A549 (cell line): ENCODE data around the gene PPP2R5C.

Source experiments
- EP300 ChIP-seq, 2 experiments: fragments of >200 bp; sonication (Bioruptor Twin); formaldehyde crosslinking; IDR thresholded peaks; 2 replicates in 1 of 2; 3 replicates in 1 of 2; pipeline ENCODE4 v1.6.1; 2016 to 2017
- ESRRA ChIP-seq: fragments of 150-350 bp; IDR thresholded peaks from 2 replicates; pipeline ENCODE4 v1.6.1; 2014; ENCODE audit warnings: mild to moderate bottlenecking, low read length, borderline replicate concordance
- JUNB ChIP-seq: fragments of >200 bp; sonication (Bioruptor Twin); formaldehyde crosslinking; IDR thresholded peaks from 2 replicates; pipeline ENCODE4 v1.6.1; 2016
- MYC ChIP-seq: IDR thresholded peaks from 2 replicates; pipeline ENCODE4 v1.6.1; 2012; ENCODE audit warnings: mild to moderate bottlenecking, inconsistent platforms, low read length, improper control_type of control experiment, borderline replicate concordance
- POLR2A ChIP-seq: IDR thresholded peaks from 2 replicates; pipeline ENCODE4 v1.6.1; 2012; ENCODE audit warnings: mild to moderate bottlenecking, low read length
- RAD21 ChIP-seq, 2 experiments: fragments of >200 bp in 1 of 2; sonication (Bioruptor Twin) in 1 of 2; formaldehyde crosslinking in 1 of 2; IDR thresholded peaks in 1 of 2; conservative IDR thresholded peaks in 1 of 2; 2 replicates in 1 of 2; 3 replicates in 1 of 2; pipeline ENCODE4 v1.6.1; 2012 to 2018; ENCODE audit warnings: inconsistent platforms in 1 of 2
- SMC3 ChIP-seq: fragments of >200 bp; sonication (Bioruptor Twin); formaldehyde crosslinking; IDR thresholded peaks from 3 replicates; pipeline ENCODE4 v1.6.1; 2018; ENCODE audit warnings: inconsistent platforms
- TP53 ChIP-seq: fragments of 250-450 bp; sonication (Bioruptor Pico); IDR thresholded peaks from 2 replicates; pipeline ENCODE4 v1.5.0; 2021; ENCODE audit warnings: mild to moderate bottlenecking, moderate library complexity
- ZC3H11A ChIP-seq: fragments of 450-650 bp; IDR thresholded peaks from 2 replicates; pipeline ENCODE4 v1.6.1; 2014; ENCODE audit warnings: antibody characterized with exemption, mild to moderate bottlenecking
- TF ChIP-seq, protein P1 (sequence below): fragments of >200 bp; sonication (Bioruptor Twin); formaldehyde crosslinking; IDR thresholded peaks from 3 replicates; pipeline ENCODE4 v1.5.1; 2016
- TF ChIP-seq, protein P2 (sequence below): IDR thresholded peaks from 2 replicates; pipeline ENCODE4 v1.6.1; 2012
- TF ChIP-seq, protein P3 (sequence below): fragments of 200-600 bp; sonication (generic); IDR thresholded peaks from 2 replicates; pipeline ENCODE4 v1.6.1; 2016; ENCODE audit warnings: antibody characterized with exemption, mild to moderate bottlenecking, moderate library complexity

DNA sequence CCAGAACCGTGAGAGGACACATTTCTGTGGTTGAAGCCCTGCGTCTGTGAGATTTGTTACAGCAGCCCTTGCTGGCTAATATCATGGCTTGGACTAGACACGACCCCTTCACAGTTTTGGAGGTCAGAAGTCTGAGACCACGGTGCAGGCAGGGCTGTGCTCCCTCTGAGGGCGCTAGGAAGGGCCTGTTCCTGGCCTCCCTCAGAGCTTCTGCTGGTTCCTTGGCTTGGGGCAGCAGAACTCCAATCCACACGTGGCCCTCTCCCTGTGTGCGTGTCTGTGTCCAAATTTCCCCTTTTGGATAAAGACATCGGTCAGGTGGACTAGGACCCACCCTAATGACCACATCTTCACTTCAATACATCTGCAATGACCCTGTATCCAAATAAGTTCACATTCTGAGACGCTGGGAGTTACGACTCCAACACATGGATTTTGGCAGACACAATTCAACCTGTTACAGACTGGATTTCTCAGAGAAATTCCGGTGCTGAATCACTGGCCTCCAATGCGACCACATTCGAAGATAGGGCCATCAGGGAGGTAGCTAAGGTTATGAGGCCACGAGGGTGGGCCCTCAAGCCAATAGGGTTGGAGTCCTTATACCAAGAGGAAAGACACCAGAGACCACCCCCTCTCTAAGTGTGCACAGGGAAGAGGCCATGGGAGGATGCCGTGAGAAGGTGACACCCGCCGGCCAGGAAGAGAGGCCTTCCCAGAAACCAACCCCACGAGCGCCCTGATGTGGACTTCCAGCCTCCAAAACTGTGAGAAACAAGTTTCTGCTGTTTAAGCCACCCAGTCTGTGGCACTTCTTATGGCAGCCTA lies 43.6 kb upstream of the PPP2R5C start:
- TF ChIP-seq, protein P1, sequence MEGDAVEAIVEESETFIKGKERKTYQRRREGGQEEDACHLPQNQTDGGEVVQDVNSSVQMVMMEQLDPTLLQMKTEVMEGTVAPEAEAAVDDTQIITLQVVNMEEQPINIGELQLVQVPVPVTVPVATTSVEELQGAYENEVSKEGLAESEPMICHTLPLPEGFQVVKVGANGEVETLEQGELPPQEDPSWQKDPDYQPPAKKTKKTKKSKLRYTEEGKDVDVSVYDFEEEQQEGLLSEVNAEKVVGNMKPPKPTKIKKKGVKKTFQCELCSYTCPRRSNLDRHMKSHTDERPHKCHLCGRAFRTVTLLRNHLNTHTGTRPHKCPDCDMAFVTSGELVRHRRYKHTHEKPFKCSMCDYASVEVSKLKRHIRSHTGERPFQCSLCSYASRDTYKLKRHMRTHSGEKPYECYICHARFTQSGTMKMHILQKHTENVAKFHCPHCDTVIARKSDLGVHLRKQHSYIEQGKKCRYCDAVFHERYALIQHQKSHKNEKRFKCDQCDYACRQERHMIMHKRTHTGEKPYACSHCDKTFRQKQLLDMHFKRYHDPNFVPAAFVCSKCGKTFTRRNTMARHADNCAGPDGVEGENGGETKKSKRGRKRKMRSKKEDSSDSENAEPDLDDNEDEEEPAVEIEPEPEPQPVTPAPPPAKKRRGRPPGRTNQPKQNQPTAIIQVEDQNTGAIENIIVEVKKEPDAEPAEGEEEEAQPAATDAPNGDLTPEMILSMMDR = no peak
- TF ChIP-seq EP300 (IDR thresholded peaks at IDR 0.05) (no peak), ESRRA (no peak), JUNB (no peak), RAD21 (conservative IDR thresholded peaks at IDR 0.05 in 1 of 2, IDR thresholded peaks at IDR 0.05 in 1 of 2) (no peak), SMC3 (no peak), POLR2A (no peak), MYC (no peak), TP53 (CRISPR knock-in tag) (no peak), ZC3H11A (no peak)
- TF ChIP-seq, protein P2, sequence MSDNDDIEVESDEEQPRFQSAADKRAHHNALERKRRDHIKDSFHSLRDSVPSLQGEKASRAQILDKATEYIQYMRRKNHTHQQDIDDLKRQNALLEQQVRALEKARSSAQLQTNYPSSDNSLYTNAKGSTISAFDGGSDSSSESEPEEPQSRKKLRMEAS = no peak
- TF ChIP-seq, protein P3, sequence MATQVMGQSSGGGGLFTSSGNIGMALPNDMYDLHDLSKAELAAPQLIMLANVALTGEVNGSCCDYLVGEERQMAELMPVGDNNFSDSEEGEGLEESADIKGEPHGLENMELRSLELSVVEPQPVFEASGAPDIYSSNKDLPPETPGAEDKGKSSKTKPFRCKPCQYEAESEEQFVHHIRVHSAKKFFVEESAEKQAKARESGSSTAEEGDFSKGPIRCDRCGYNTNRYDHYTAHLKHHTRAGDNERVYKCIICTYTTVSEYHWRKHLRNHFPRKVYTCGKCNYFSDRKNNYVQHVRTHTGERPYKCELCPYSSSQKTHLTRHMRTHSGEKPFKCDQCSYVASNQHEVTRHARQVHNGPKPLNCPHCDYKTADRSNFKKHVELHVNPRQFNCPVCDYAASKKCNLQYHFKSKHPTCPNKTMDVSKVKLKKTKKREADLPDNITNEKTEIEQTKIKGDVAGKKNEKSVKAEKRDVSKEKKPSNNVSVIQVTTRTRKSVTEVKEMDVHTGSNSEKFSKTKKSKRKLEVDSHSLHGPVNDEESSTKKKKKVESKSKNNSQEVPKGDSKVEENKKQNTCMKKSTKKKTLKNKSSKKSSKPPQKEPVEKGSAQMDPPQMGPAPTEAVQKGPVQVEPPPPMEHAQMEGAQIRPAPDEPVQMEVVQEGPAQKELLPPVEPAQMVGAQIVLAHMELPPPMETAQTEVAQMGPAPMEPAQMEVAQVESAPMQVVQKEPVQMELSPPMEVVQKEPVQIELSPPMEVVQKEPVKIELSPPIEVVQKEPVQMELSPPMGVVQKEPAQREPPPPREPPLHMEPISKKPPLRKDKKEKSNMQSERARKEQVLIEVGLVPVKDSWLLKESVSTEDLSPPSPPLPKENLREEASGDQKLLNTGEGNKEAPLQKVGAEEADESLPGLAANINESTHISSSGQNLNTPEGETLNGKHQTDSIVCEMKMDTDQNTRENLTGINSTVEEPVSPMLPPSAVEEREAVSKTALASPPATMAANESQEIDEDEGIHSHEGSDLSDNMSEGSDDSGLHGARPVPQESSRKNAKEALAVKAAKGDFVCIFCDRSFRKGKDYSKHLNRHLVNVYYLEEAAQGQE = no peak
